HG02973 (cell line): ENCODE data around the gene UGT1A3.
"Not testable (repeated sequence)": the region's sequence is repeated elsewhere in the genome, so short reads cannot be mapped to it uniquely, and the experiment has no call there.

Source experiments
- ATAC-seq: cut with Tn5 transposase; IDR thresholded peaks from one replicate; pipeline ENCODE4 v1.9.1; 2021; ENCODE audit warnings: moderate library complexity; ENCODE audit not compliant: unreplicated experiment

Gene UGT1A3

DNA sequence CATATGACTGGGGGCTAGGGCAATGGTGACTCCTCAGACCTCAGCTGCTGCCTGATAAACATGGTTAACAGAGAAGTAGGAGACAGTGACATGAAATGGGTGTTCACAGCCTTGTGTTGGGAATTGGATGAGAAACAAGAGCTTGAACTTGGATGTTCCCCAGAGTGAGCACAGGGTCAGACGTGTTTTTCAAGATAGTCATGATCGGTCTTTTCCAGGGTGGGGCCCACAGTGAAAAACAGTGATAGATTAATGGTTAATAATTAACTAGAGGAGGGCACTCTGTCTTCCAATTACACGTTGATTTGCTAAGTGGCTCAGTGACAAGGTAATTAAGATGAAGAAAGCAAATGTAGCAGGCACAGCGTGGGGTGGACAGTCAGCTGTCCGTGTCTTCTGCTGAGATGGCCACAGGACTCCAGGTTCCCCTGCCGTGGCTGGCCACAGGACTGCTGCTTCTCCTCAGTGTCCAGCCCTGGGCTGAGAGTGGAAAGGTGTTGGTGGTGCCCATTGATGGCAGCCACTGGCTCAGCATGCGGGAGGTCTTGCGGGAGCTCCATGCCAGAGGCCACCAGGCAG, at the start of gene UGT1A3:
Gene UGT1A3 (plus strand): TSS at position 320 of the 579 bp plus-strand sequence. CDS start 85 bp downstream, at position 405.
- ATAC-seq, result no peak

DNA sequence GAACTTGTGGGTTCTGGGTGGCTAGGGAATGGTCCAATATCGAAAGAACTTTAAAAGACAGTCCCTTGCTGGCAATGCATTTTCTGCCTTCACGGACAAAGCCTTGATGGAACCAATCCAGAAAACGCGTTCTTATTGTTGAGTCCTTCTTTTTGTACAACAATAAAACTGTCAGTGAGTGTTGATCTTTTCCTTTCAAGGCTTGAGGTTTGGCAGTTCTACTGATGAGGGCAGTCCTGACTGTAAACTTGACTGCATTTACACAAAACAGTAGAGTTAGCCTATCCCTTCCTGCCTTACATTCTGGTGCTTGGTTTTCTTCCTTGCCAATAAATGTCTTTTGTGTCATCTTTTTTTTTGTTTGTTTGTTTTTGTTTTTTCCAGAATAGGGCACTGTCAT, 49.6 kb upstream of the UGT1A3 start:
- ATAC-seq, result no peak

GRCh38 chr2:233680361-233681045, 48.3 kb upstream of the UGT1A3 start:
- no peak for ATAC-seq

DNA sequence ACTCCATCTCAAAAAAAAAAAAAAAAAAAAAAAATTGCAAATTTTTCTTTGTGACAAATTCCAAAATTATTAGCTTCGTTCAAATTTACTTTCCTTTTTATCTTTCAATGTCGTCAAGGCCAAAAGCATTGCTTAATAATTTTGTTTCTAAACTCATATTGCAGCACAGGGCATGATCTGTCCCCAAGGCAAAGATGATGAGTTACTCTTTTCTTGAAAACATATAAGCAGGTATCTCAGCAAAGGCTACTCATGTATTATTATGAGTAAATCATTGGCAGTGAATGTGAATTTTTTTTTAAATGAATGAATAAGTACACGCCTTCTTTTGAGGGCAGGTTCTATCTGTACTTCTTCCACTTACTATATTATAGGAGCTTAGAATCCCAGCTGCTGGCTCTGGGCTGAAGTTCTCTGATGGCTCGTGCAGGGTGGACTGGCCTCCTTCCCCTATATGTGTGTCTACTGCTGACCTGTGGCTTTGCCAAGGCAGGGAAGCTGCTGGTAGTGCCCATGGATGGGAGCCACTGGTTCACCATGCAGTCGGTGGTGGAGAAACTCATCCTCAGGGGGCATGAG, 47.2 kb upstream of the UGT1A3 start, which contains the start of gene UGT1A7:
Gene UGT1A7 (plus strand): TSS at position 381 of the 579 bp plus-strand sequence. CDS start 37 bp downstream, at position 418.
- ATAC-seq, result no peak

GRCh38 chr2:233684640-233685039, 44.2 kb upstream of the UGT1A3 start:
- ATAC-seq, result no peak

DNA sequence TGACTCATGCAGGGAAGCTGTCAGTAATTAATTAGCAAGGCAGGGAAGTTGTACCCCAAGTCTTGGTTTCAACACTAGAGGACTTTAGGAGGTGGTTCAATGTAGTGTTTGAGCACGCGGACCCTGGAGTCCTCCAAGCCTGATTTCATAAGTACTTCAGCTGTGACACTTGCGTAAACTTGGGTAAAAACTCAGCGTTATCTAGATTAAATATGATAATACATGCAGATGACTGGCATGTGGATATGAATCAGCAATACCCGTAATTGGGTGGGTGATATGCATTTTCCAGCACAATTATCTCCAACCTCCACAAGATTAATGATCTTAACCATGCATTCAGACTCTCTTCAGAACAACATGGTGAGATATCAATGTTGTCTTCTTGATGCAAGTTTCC, 41.9 kb upstream of the UGT1A3 start:
- ATAC-seq, result no peak

GRCh38 chr2:233688341-233688740, 40.5 kb upstream of the UGT1A3 start:
- no peak for ATAC-seq

GRCh38 chr2:233689031-233689430, 39.8 kb upstream of the UGT1A3 start:
- ATAC-seq, result no peak

DNA sequence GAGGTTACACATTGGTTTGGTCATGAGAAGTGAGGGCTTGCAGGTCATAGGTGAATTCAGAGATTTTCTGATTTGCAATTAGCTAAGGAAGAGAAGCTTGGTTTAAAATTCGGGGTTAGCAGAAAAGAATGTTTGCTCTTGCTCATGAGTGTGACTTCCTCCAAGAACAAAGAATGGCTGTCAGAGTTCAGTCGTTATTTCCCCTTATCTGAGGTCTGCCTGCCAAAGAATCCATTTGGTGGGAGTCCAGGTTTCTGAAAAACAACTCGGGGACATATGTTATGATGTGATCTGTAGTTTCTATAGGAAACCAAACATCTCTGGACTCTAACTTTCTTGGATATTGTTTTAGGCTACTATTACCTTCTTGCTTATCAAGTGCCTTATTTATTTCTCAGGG, 39.3 kb upstream of the UGT1A3 start:
- ATAC-seq, result no peak

DNA sequence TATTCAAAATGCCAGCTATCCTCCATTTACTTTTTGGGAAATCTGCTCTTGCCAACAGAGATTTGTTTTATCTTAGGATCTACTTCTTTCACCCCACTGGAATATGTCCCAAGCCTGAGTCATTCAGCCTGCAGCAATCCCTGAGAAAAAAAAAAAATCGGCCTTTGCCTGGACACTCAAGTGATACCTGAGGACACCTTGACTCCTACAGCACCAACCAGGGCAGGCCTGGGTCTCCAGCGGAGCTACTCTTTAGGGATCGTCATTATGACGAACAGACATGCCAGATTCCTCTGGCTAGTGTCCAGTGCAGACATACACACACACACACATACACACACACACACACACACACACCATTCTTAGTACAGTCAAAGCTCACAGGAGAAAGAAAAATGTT, 38.4 kb upstream of the UGT1A3 start:
- ATAC-seq, result no peak

- ATAC-seq, result no peak
These were observed 37.1 kb upstream of the UGT1A3 start for GRCh38 chr2:233691443-233692433.

GRCh38 chr2:233692648-233693047, 36.2 kb upstream of the UGT1A3 start, which contains the start of gene UGT1A6:
Gene UGT1A6, plus strand, starts transcription at chr2:233692890. Its CDS starts 115 bp downstream, at chr2:233693005.
- ATAC-seq, result no peak

DNA sequence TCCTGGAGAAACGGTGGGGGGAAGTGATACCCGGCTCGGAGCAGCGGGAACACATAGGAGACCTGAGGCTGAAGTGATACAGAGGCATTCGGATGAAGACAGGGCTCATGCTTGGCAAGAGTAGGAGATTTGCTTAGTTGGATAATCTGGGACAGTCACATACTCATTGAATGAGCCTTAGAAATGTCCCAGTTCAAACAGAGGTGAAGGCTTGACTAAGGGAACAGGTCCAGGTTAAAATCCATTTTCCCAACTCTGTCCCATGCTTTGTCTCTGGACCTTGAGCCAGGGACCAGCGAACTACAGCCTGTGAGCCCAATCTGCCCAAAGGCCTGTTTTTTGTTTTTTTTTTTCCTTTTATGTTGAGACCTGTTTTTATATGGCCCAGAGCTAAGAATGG, 34.9 kb upstream of the UGT1A3 start:
- ATAC-seq, result no peak

DNA sequence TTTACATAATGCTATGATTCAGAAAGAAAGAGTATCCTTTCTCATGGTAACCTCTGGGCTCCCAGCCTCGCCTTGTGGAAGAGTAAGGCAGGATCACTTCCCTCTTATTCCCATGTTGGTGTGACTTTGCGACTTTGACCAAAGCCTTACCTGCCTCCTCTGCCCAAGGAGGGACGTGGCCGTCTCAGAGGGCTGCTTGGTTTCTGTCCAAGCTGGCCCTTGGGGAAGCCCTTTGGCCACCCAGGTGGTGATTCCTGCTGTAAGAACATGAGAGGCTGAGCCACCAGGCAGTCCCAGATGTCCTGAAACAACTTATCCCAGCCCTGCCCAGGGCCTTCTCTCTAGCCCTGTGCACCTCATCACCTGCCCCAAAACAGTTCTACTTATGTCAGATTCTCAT, 30.1 kb upstream of the UGT1A3 start:
- ATAC-seq, result no peak

- ATAC-seq, result no peak
These were observed 29.3 kb upstream of the UGT1A3 start for GRCh38 chr2:233699424-233700027.

DNA sequence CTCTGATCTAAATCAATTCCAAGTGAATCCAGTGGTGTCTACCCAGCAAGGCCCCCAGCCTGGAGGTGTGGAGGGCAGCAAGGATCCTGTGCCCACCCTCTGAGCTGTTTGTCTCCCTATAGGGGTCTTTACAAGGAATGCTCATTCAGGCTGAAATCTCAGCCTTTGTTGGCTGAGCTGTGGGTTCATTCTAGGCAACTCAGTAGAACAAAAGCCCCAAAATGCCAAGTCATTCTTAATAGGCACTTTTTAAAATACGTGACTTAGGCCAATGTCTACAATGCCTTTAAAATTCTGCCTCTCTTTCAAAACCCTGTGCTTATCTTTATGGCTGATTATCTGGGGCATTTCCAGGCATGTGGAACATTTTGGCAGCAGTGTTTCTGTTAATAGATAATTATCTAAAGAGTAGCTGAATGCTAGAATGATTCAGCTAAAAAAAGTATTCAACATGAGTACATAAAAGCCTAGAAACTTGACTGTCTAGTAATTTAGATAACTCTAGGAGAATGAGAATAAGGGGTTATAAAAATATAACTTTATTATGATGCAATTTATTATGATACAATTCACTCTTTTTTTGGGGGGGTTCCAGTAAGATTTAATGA, 28.7 kb upstream of the UGT1A3 start:
- no peak for ATAC-seq

- ATAC-seq, result not testable (repeated sequence)
These were observed 28.0 kb upstream of the UGT1A3 start for GRCh38 chr2:233700842-233701241.

- ATAC-seq, result no peak
These were observed 26.6 kb upstream of the UGT1A3 start for GRCh38 chr2:233702238-233702637.

GRCh38 chr2:233705911-233706506, 22.8 kb upstream of the UGT1A3 start:
- ATAC-seq, result no peak

- no peak for ATAC-seq
These were observed 22.1 kb upstream of the UGT1A3 start for GRCh38 chr2:233706720-233707119.
